Keratinocyte (primary cell): ENCODE data around the gene ZNF76. TPM values are rescaled to one million over a fixed set of nuclear protein-coding genes. Genes with fewer than 3 reads are reported as not detected.

Experiments
- DNase-seq: peaks from one replicate; pipeline ENCODE4 v3.0.0-alpha.2; 2011; ENCODE audit warnings: low read depth, missing footprints, low spot score
- FAIRE-seq: peaks from 2 replicates; lab custom pipeline; 2011; peaks lifted over from hg19 to GRCh38; lab: Jason Lieb, UNC
- H2AFZ ChIP-seq: 2 replicates; pipeline ENCODE4 v1.6.0; 2012; ENCODE audit warnings: low read length, control low read depth, inconsistent platforms; ENCODE audit not compliant: control insufficient read depth
- H3K27ac ChIP-seq: 2 replicates; pipeline ENCODE4 v1.5.1; 2011; ENCODE audit warnings: low read length; ENCODE audit not compliant: control insufficient read depth, insufficient read depth
- H3K27me3 ChIP-seq: 3 replicates; pipeline ENCODE4 v1.6.0; 2011; ENCODE audit warnings: low read length; ENCODE audit not compliant: control insufficient read depth, insufficient read depth; ENCODE audit errors: extremely low read depth
- H3K36me3 ChIP-seq, 2 experiments: 2 replicates in 1 of 2; 3 replicates in 1 of 2; pipeline ENCODE4 v1.5.1; 2011; ENCODE audit warnings: low read length in 2 of 2, mild to moderate bottlenecking in 1 of 2; ENCODE audit not compliant: control insufficient read depth in 2 of 2, insufficient read depth in 2 of 2; ENCODE audit errors: extremely low read depth in 1 of 2
- H3K4me1 ChIP-seq: 3 replicates; pipeline ENCODE4 v1.5.1; 2011; ENCODE audit warnings: low read length; ENCODE audit not compliant: control insufficient read depth, insufficient read depth; ENCODE audit errors: extremely low read depth
- H3K4me2 ChIP-seq: 3 replicates; pipeline ENCODE4 v1.6.0; 2011; ENCODE audit warnings: low read depth, low read length; ENCODE audit not compliant: control insufficient read depth, insufficient read depth; ENCODE audit errors: extremely low read depth
- H3K4me3 ChIP-seq, 3 experiments: fragments of 200-600 bp in 1 of 3; sonication (generic) in 1 of 3; 2 replicates in 2 of 3; 3 replicates in 1 of 3; pipeline ENCODE4 v1.5.1; 2011 to 2016; ENCODE audit warnings: low read length in 3 of 3, mild to moderate bottlenecking in 3 of 3, control low read depth in 2 of 3, inconsistent platforms in 1 of 3, low read depth in 1 of 3, mixed read lengths in 1 of 3, mixed run types in 1 of 3, moderate library complexity in 1 of 3; ENCODE audit not compliant: control insufficient read depth in 2 of 3, insufficient read depth in 2 of 3; ENCODE audit errors: extremely low read depth in 1 of 3
- H3K79me2 ChIP-seq: 2 replicates; pipeline ENCODE4 v1.6.0; 2012; ENCODE audit warnings: low read length; ENCODE audit not compliant: control insufficient read depth, insufficient read depth
- H3K9ac ChIP-seq: 3 replicates; pipeline ENCODE4 v1.6.0; 2011; ENCODE audit warnings: low read length; ENCODE audit not compliant: control insufficient read depth, insufficient read depth; ENCODE audit errors: extremely low read depth
- H3K9me1 ChIP-seq: 3 replicates; pipeline ENCODE4 v1.6.0; 2011; ENCODE audit warnings: low read length; ENCODE audit not compliant: control insufficient read depth, insufficient read depth; ENCODE audit errors: extremely low read depth
- H3K9me3 ChIP-seq: 2 replicates; pipeline ENCODE4 v1.5.1; 2012; ENCODE audit warnings: low read depth, low read length; ENCODE audit not compliant: control insufficient read depth
- H4K20me1 ChIP-seq: 3 replicates; pipeline ENCODE4 v1.6.0; 2011; ENCODE audit warnings: low read length; ENCODE audit not compliant: control insufficient read depth, insufficient read depth; ENCODE audit errors: extremely low read depth
- CTCF ChIP-seq, 3 experiments: IDR thresholded peaks in 1 of 3; conservative IDR thresholded peaks in 1 of 3; optimal IDR thresholded peaks in 1 of 3; 2 replicates in 2 of 3; 3 replicates in 1 of 3; pipeline versions ENCODE3 to v1.5.1; 2011; ENCODE audit warnings: low read length in 3 of 3, mild to moderate bottlenecking in 3 of 3, moderate library complexity in 2 of 3, control low read depth in 1 of 3, inconsistent platforms in 1 of 3; ENCODE audit not compliant: insufficient read depth in 2 of 3; ENCODE audit errors: extremely low read depth in 1 of 3
- EZH2 ChIP-seq: IDR thresholded peaks from one replicate; pipeline ENCODE4 v1.6.1; 2012; ENCODE audit warnings: inconsistent platforms, mild to moderate bottlenecking, low read length, moderate library complexity
- dilution Hi-C: fragments of 300-500 bp; cut with MboI; formaldehyde crosslinking; loops from one replicate; pipeline ENCODE4 v1.7.0; 2020; ENCODE audit warnings: low sequenced_read_pairs; ENCODE audit not compliant: extremely low pct_ligation_motif_present
- polyA plus RNA-seq, 5 experiments: library from polyadenylated mRNA; depleted of rRNA in 3 of 5; stranded (reverse) in 3 of 5; stranded (forward) in 1 of 5; unstranded in 1 of 5; fragments of >200 nt; gene quantifications; 1 replicate in 1 of 5; 2 replicates in 3 of 5; 3 replicates in 1 of 5; pipeline versions ENCODE4 v1.2.1 to v1.2.3, GENCODE V29; 2011 to 2012; ENCODE audit warnings: missing spikeins in 2 of 5, low read depth in 1 of 5, low replicate concordance in 1 of 5

Gene ZNF76
- polyA plus RNA-seq, 1 donor (not counting 4 experiments of a cell fraction or from before 2014, with no cell fraction given), result 7.2 TPM

GRCh38 chr6:35242486-35242885 is 17.0 kb upstream of the ZNF76 start:
- no peak for TF ChIP-seq CTCF (optimal IDR thresholded peaks at IDR 0.05 in 1 of 3, IDR thresholded peaks at IDR 0.05 in 1 of 3, conservative IDR thresholded peaks at IDR 0.05 in 1 of 3; ENCODE audit: extremely low read depth in 1 of 3, insufficient read depth in 2 of 3, low read length in 3 of 3)
- no peak for TF ChIP-seq EZH2
- H3K79me2 ChIP-seq, result no peaks in the 10 kb centered on the region
- no peak overlapping the region for H3K4me2 ChIP-seq
- H2AFZ ChIP-seq, result no peak overlapping the region
- H3K36me3 ChIP-seq, result no peaks in the 10 kb centered on the region
- peaks cover 3% of the 10 kb centered on the region for H4K20me1 ChIP-seq
- no peaks in the 10 kb centered on the region for H3K9me3 ChIP-seq
- no peak overlapping the region for H3K4me3 ChIP-seq
- H3K4me1 ChIP-seq, result no peaks in the 10 kb centered on the region
- no peak overlapping the region for H3K27ac ChIP-seq
- no peaks in the 10 kb centered on the region for H3K27me3 ChIP-seq
- no peak for DNase-seq
- dilution Hi-C loops, result no loop called here
- no peak overlapping the region for H3K9ac ChIP-seq
- no peak for FAIRE-seq
- H3K9me1 ChIP-seq, result no peaks in the 10 kb centered on the region

- Histone ChIP-seq H3K9me1 (no peaks in the 10 kb centered on the region), H3K27me3 (no peaks in the 10 kb centered on the region), H2AFZ (no peak overlapping the region), H3K36me3 (no peaks in the 10 kb centered on the region), H3K9ac (no peak overlapping the region), H4K20me1 (peaks cover 3% of the 10 kb centered on the region), H3K79me2 (no peaks in the 10 kb centered on the region), H3K9me3 (no peaks in the 10 kb centered on the region), H3K4me2 (no peak overlapping the region), H3K4me3 (no peak overlapping the region), H3K4me1 (no peaks in the 10 kb centered on the region), H3K27ac (no peak overlapping the region)
- TF ChIP-seq CTCF (optimal IDR thresholded peaks at IDR 0.05 in 1 of 3, IDR thresholded peaks at IDR 0.05 in 1 of 3, conservative IDR thresholded peaks at IDR 0.05 in 1 of 3; ENCODE audit: extremely low read depth in 1 of 3, insufficient read depth in 2 of 3, low read length in 3 of 3) (no peak), EZH2 (no peak)
- dilution Hi-C loops, result no loop called here
- DNase-seq, result no peak
- FAIRE-seq, result no peak
Measured at GRCh38 chr6:35242906-35243305, 16.6 kb upstream of the ZNF76 start.
